ENCODE results near the gene ZSCAN9. TPM values are rescaled to one million over a fixed set of nuclear protein-coding genes. Genes with fewer than 3 reads are reported as not detected.

ZSCAN9 gene
- total RNA-seq, 1 donor from 2014 or later, result 12.5 TPM

DNA sequence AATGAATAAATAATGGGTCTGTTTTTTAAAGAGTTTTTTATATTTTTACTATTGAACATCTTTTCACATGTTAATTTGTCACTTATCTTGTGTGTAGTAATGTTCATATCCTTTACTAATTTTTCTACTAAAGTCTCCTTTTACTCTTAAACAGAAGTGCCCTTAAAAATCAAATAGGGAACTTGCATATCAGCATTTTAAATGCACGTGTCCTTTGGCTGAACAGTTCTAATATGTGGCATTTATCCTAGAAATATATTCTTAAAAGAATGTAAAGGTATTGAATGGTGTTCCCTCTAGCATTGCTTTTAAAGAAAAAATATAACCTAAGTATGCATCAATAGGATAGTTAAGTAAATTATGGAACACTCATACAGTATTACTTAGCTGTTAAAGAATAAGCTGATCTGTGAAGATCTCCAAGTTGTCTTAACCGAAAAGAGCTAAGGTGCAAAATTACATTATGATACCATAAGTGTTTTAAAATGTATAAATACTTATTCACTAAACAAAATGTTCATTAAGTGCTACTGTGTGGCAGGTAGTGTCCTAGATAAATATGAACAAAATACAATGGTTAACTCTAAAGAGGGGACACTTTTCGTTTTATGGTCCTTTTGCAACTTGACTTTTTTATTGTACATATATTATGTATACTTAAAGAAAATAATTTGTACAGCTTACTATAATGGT lies 55.7 kb downstream of the ZSCAN9 start:
- peak overlapping the region; percentile 88 for H3K4me3 ChIP-seq (ENCODE audit: low read depth, low read length)
- TF ChIP-seq, protein P1, sequence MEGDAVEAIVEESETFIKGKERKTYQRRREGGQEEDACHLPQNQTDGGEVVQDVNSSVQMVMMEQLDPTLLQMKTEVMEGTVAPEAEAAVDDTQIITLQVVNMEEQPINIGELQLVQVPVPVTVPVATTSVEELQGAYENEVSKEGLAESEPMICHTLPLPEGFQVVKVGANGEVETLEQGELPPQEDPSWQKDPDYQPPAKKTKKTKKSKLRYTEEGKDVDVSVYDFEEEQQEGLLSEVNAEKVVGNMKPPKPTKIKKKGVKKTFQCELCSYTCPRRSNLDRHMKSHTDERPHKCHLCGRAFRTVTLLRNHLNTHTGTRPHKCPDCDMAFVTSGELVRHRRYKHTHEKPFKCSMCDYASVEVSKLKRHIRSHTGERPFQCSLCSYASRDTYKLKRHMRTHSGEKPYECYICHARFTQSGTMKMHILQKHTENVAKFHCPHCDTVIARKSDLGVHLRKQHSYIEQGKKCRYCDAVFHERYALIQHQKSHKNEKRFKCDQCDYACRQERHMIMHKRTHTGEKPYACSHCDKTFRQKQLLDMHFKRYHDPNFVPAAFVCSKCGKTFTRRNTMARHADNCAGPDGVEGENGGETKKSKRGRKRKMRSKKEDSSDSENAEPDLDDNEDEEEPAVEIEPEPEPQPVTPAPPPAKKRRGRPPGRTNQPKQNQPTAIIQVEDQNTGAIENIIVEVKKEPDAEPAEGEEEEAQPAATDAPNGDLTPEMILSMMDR (conservative IDR thresholded peaks at IDR 0.05; ENCODE audit: low read depth, low read length), result no peak
- DNase-seq (ENCODE audit: low read depth), result no peak

DNA sequence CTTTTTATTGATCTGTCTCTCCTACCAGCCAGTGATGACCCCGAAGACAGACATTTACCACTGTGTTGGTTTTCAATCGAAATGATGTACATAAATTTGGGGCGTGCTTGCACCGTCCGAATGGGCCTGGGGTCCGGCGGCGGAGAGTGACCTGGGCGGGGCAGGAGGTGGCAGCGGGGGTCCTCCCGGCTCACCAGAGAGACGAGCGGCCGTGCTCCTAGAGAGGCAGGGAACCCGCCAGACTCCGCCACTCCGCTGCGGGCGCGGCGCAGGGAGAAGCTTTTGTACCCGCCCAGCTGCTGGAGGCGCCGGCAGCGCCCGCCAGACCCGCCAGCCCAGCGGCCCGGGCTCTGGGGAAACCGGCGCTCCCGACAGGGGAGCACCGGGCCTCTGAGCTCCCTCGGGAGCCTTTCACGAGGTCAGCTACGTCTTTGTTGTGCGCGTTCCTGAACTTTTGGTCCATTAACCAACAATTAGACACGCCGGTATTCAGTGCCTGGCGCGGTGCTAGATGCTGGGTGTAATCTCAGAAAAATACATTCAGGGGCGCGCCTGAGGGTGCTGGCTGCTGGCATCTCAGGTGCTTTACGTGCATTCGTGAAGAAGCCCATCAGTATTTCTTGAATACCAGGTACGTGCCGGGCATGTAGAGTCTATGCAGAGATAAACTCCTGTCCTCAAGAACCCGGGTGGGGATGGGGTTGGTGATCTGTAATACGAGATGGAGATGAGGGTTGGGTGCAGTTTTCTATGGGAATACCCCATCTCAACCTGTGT lies 56.4 kb downstream of the ZSCAN9 start, which contains the start of gene PGBD1:
Gene PGBD1 (plus strand): TSS at position 285 of the 777 bp plus-strand sequence. CDS start 2,242 bp downstream, outside the sequence.
- peak within 1 kb of the TSS; percentile 88 for H3K4me3 ChIP-seq (ENCODE audit: low read depth, low read length)
- TF ChIP-seq, protein P1 (conservative IDR thresholded peaks at IDR 0.05; ENCODE audit: low read depth, low read length), result no peak
- DNase-seq (ENCODE audit: low read depth), result no peak

DNA sequence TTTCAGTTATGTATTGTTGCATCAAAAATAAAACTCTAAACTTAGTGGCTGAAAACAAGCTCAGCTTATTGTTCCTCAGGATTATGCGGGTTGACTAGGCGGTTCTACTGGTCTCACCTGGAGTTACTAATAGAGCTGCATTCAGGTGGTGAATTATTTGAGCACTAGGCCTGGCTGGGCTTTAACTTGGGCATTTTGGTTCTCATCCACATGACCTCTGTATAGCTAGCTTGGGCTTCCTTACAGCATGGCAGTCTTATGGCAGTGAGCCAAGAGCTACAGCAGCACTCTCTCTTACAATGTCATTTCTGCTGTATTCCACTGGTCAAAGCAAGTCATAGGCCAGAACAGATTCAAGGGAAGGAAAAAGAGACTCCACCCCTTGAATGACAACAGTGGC lies 57.9 kb downstream of the ZSCAN9 start:
- no peak overlapping the region for H3K4me3 ChIP-seq (ENCODE audit: low read depth, low read length)
- DNase-seq (ENCODE audit: low read depth), result no peak
- TF ChIP-seq, protein P1 (conservative IDR thresholded peaks at IDR 0.05; ENCODE audit: low read depth, low read length), result no peak

Other genes with a start within 250 kb of the ZSCAN9 start
- 4.3 and 4.4 TPM in 2 replicates for gene ZNF165, start 144.7 kb upstream of the ZSCAN9 start, total RNA-seq
- 6.7 and 7.4 TPM in 2 replicates for gene ZSCAN16, start 100.7 kb upstream of the ZSCAN9 start, total RNA-seq
- 5.0 and 8.4 TPM in 2 replicates for gene ZKSCAN8, start 83.4 kb upstream of the ZSCAN9 start, total RNA-seq
- gene ZKSCAN4, start 27.0 kb downstream of the ZSCAN9 start, total RNA-seq, result 1.5 and 3.7 TPM in 2 replicates
- 0.17 and 0.65 TPM in 2 replicates for gene NKAPL, start 34.0 kb downstream of the ZSCAN9 start, total RNA-seq
- 6.0 and 6.9 TPM in 2 replicates for gene ZSCAN26, start 41.9 kb downstream of the ZSCAN9 start, total RNA-seq
- gene PGBD1, start 56.3 kb downstream of the ZSCAN9 start, total RNA-seq, result 5.2 and 7.1 TPM in 2 replicates
- 0.52 and 0.94 TPM in 2 replicates for gene ZSCAN31, start 110.9 kb downstream of the ZSCAN9 start, total RNA-seq
- 1.8 and 3.6 TPM in 2 replicates for gene ZKSCAN3, start 124.7 kb downstream of the ZSCAN9 start, total RNA-seq
- gene ZSCAN12, start 174.5 kb downstream of the ZSCAN9 start, total RNA-seq, result 4.8 and 4.9 TPM in 2 replicates
- gene ZSCAN23, start 218.2 kb downstream of the ZSCAN9 start, total RNA-seq, result 0.87 and 2.6 TPM in 2 replicates